HL-60 (cell line): Measurements from ENCODE around the gene USP47.

Experiments
- DNase-seq, 2 experiments: peaks; one replicate each; pipeline ENCODE4 v3.0.0-alpha.2; 2010 to 2020; ENCODE audit warnings: low read depth in 1 of 2, low spot score in 1 of 2
- H3K27ac ChIP-seq: fragments of 250-450 bp; sonication (Bioruptor Pico); replicated peaks from 2 replicates; pipeline ENCODE4 v1.5.1; 2020; ENCODE audit warnings: mild to moderate bottlenecking, moderate library complexity
- H3K27me3 ChIP-seq: fragments of 250-450 bp; sonication (Bioruptor Pico); 2 replicates; pipeline ENCODE4 v1.5.1; 2021; ENCODE audit warnings: mild to moderate bottlenecking, moderate library complexity; ENCODE audit not compliant: insufficient read depth, poor library complexity, severe bottlenecking
- H3K4me3 ChIP-seq: replicated peaks from 2 replicates; pipeline ENCODE4 v1.5.1; 2011; ENCODE audit warnings: mild to moderate bottlenecking, control low read depth, low read length; ENCODE audit not compliant: insufficient read depth
- GABPA ChIP-seq: IDR thresholded peaks from 2 replicates; pipeline ENCODE4 v1.6.1; 2012; ENCODE audit warnings: low read depth
- POLR2AphosphoS5 ChIP-seq: IDR thresholded peaks from 2 replicates; pipeline ENCODE4 v1.6.1; 2012; ENCODE audit warnings: low read depth
- SPI1 ChIP-seq: IDR thresholded peaks from 2 replicates; pipeline ENCODE4 v1.6.1; 2012; ENCODE audit warnings: low read depth, mild to moderate bottlenecking, borderline replicate concordance
- TF ChIP-seq, protein P1 (sequence below): IDR thresholded peaks from 2 replicates; pipeline ENCODE4 v1.6.1; 2012; ENCODE audit warnings: low read depth; ENCODE audit not compliant: insufficient replicate concordance
- TF ChIP-seq, protein P2 (sequence below): IDR thresholded peaks from one replicate; pipeline ENCODE4 v1.5.1; 2011; ENCODE audit warnings: low read length, control low read depth, inconsistent platforms; ENCODE audit not compliant: insufficient read depth

USP47 gene

DNA sequence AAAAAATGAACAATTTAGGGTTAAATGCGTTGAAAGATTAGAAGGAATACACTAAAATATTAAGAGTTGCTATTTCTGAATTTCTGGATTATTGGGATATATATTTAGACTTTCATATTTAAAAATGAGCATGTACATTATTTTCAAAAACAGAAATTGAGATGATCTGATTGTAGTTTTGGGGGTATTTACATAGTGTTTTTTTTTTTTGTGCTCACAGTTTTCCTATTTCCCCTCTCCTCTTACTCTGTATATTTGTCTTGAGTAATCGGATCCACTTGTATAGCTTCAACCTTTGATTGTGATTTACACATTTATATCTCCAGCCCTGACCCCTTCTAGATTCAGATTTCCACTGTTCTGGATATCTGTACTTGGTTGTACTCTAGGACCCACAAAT is 5.3 kb downstream of the USP47 start:
- DNase-seq: no peak
- Histone ChIP-seq H3K4me3 (no peak overlapping the region), H3K27ac (no peak overlapping the region), H3K27me3 (no peaks in the 10 kb centered on the region)
- TF ChIP-seq SPI1 (no peak), GABPA (no peak), POLR2AphosphoS5 (no peak)
- TF ChIP-seq, protein P1, sequence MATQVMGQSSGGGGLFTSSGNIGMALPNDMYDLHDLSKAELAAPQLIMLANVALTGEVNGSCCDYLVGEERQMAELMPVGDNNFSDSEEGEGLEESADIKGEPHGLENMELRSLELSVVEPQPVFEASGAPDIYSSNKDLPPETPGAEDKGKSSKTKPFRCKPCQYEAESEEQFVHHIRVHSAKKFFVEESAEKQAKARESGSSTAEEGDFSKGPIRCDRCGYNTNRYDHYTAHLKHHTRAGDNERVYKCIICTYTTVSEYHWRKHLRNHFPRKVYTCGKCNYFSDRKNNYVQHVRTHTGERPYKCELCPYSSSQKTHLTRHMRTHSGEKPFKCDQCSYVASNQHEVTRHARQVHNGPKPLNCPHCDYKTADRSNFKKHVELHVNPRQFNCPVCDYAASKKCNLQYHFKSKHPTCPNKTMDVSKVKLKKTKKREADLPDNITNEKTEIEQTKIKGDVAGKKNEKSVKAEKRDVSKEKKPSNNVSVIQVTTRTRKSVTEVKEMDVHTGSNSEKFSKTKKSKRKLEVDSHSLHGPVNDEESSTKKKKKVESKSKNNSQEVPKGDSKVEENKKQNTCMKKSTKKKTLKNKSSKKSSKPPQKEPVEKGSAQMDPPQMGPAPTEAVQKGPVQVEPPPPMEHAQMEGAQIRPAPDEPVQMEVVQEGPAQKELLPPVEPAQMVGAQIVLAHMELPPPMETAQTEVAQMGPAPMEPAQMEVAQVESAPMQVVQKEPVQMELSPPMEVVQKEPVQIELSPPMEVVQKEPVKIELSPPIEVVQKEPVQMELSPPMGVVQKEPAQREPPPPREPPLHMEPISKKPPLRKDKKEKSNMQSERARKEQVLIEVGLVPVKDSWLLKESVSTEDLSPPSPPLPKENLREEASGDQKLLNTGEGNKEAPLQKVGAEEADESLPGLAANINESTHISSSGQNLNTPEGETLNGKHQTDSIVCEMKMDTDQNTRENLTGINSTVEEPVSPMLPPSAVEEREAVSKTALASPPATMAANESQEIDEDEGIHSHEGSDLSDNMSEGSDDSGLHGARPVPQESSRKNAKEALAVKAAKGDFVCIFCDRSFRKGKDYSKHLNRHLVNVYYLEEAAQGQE: no peak
- TF ChIP-seq, protein P2, sequence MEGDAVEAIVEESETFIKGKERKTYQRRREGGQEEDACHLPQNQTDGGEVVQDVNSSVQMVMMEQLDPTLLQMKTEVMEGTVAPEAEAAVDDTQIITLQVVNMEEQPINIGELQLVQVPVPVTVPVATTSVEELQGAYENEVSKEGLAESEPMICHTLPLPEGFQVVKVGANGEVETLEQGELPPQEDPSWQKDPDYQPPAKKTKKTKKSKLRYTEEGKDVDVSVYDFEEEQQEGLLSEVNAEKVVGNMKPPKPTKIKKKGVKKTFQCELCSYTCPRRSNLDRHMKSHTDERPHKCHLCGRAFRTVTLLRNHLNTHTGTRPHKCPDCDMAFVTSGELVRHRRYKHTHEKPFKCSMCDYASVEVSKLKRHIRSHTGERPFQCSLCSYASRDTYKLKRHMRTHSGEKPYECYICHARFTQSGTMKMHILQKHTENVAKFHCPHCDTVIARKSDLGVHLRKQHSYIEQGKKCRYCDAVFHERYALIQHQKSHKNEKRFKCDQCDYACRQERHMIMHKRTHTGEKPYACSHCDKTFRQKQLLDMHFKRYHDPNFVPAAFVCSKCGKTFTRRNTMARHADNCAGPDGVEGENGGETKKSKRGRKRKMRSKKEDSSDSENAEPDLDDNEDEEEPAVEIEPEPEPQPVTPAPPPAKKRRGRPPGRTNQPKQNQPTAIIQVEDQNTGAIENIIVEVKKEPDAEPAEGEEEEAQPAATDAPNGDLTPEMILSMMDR: no peak

DNA sequence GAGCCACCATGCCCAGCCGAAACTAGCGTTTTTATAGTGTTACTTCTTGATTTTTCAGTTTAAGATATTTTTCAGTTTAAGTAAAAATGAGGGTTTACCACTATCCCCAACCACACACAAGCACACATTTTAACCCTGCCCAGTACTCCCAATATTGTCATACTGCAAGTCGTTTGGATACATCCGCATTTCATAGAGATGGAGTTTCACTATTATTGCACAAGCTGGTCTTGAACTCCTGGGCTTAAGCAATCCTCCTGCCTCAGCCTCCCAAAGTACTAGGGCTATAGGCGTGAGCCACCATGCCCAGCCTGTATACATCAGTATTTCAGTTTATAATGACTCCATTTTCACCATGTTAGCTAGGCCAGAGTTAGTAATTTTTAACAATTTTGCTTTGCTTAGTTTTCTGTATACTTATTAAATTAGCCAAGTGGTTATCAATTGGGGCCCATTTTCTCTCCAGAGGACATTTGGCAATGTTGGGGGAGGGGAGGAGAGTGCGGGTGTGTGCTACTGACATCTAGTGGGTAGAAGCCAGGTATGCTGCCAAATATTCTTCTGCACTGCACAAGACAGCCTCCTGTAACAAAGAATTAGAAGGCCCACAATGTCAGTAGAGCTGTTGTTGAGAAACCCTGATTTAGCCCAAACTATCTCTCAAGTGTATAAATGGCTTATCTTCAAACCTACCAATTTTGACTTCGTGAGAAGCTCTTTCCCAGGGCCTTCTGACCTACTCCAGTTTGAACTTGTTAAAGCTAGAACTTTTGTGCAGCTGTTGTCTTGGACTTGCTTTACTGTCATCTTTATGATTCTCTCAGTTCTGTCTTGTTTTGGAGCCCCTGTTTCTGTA is 7.3 kb downstream of the USP47 start:
- peak; percentile 44 to 72 for DNase-seq
- no peaks in the 10 kb centered on the region for H3K27me3 ChIP-seq
- no peak overlapping the region for H3K27ac ChIP-seq
- TF ChIP-seq, protein P2: peak; percentile 65
- TF ChIP-seq, protein P1: no peak
- TF ChIP-seq GABPA (0 out of 2 replicates have a peak, but pooled peaks have one; percentile 14), SPI1 (no peak), POLR2AphosphoS5 (no peak)
- no peak overlapping the region for H3K4me3 ChIP-seq

DNA sequence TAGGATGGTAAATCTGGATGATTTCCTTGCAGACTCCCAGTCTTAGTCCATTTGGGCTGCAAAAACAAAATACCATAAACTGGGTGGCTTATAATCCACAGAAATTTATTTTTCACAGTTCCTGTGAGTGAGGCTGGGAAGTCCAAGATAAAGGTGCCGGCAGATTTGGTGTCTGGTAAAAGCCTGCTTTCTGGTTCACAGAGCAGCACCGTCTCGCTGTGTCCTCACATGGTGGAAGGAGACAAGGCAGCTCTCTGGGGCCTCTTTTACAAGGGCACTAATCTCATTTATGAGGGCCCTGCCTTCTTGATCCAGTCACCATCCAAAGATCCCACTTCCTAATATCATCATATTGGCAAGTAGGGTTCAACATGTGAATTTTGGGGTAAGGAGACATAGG is 8.9 kb downstream of the USP47 start:
- H3K27me3 ChIP-seq: no peaks in the 10 kb centered on the region
- no peak overlapping the region for H3K4me3 ChIP-seq
- DNase-seq: no peak
- TF ChIP-seq, protein P2: no peak
- TF ChIP-seq GABPA: no peak
- TF ChIP-seq, protein P1: no peak
- no peak for TF ChIP-seq POLR2AphosphoS5
- no peak for TF ChIP-seq SPI1
- no peak overlapping the region for H3K27ac ChIP-seq
